HG03060 (cell line): ENCODE results near the gene ADAMTS9.

Experiments
- ATAC-seq: cut with Tn5 transposase; IDR thresholded peaks from one replicate; pipeline ENCODE4 v1.9.1; 2021; ENCODE audit warnings: low read depth, moderate number of reproducible peaks; ENCODE audit not compliant: unreplicated experiment

The ADAMTS9 gene

GRCh38 chr3:64658001-64658400, 29.8 kb downstream of the ADAMTS9 start:
- no peak for ATAC-seq

DNA sequence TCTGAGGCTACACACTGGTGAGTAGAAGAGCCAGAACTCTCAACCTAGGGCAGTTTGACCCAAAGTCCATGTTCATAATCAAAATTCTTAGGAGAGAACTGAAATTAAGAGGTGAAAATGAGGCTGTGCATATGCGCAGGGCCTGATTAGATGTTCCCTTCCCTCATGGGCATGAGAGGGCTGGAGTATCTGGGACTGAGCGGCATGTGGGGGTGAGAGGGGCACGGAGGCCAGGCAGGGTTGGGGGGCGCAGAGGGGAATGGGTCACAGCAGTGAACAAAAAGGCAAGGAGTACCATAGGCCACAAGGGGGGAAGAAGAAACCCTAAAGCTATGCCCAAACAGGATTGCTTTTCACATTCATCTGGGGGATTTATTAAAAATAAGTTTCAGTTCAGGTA, 31.3 kb downstream of the ADAMTS9 start:
- ATAC-seq: no peak

GRCh38 chr3:64655160-64655559, 32.6 kb downstream of the ADAMTS9 start:
- ATAC-seq: no peak

DNA sequence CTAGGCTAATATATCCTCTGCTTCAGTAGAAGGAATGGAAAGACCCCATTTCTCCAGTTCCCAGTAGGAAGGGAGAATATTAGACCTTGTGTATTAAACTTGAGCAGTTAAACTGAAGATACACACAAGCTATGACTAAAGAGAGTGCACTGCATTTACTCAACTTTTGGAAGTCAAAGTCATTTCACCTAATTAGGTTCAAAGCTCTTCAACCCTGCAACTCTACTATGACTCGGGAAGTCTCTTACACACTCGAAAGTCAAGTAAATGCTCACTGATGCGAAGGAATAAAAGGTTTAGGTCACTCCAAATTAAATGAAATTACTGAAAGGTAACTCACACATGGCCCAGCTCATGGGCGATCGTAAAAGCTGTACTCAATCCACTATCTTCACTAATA, 33.8 kb downstream of the ADAMTS9 start:
- ATAC-seq: no peak

GRCh38 chr3:64653101-64653500, 34.7 kb downstream of the ADAMTS9 start:
- ATAC-seq: no peak

DNA sequence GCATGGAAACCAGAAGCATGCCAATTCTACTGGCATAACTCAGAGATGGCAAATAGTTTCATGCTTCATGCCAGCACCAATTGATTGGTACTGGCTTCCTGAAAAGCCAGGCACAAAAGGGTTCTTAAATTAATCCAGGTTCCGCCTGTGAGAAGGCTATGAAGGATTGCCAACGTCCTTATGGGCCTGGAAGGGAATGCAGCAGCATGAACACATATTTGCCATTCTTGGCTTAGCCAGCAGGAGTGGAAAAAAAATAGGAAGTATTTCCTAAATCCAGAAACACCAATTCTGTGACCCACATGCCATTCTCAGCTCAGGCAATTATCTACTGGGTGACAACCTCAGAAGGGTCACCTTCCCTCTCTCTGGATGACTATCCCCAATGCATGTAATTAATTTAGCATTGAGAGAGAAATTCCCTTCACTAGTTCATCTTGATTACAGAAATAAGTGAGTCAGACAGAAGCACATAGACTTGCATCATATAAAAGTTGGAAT, 36.0 kb downstream of the ADAMTS9 start:
- ATAC-seq: no peak

DNA sequence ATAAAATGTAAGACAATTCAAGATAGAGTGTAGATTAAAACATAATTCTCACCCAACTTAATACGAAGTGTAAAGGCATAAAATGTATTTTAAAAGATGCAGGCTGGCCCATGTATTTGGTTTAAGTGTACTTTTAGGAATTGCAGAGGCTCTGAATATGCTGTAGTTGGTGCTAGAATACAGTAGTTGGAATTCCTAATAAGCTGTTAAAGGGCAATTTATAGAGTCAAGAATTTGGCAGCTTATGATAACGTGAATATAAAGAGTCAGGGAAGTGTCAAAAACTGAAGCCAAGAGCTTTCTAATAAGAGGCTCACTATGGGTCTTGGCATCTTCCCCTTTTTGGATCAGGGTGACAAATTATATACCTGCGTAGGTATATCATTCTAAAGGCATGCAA, 36.5 kb downstream of the ADAMTS9 start:
- no peak for ATAC-seq

GRCh38 chr3:64650715-64651114, 37.1 kb downstream of the ADAMTS9 start:
- no peak for ATAC-seq

DNA sequence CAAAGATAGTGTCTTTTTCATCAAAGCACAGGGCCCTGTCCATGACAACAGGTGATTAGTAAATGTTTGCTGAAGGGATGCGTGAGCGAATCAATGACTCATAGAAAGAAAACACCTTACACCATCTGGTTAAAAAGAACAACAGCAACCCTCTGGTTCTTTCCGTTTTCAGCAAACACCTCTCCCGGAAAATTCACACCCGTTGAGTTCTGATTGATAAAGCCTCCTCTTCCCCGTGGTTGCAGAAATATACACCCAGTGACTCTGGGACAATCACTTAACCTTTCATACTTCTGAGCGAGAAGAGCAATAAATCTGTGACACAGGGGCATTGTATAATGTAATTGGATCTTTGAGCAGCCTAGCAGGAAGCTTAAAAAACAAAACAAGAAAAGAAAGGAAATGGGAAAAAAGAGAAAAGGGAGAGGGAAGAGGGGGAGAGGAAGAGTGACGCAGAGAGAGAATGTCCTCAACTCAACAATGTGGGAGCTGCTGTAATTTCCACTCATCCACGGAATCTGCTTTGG, 37.6 kb downstream of the ADAMTS9 start:
- ATAC-seq: no peak

DNA sequence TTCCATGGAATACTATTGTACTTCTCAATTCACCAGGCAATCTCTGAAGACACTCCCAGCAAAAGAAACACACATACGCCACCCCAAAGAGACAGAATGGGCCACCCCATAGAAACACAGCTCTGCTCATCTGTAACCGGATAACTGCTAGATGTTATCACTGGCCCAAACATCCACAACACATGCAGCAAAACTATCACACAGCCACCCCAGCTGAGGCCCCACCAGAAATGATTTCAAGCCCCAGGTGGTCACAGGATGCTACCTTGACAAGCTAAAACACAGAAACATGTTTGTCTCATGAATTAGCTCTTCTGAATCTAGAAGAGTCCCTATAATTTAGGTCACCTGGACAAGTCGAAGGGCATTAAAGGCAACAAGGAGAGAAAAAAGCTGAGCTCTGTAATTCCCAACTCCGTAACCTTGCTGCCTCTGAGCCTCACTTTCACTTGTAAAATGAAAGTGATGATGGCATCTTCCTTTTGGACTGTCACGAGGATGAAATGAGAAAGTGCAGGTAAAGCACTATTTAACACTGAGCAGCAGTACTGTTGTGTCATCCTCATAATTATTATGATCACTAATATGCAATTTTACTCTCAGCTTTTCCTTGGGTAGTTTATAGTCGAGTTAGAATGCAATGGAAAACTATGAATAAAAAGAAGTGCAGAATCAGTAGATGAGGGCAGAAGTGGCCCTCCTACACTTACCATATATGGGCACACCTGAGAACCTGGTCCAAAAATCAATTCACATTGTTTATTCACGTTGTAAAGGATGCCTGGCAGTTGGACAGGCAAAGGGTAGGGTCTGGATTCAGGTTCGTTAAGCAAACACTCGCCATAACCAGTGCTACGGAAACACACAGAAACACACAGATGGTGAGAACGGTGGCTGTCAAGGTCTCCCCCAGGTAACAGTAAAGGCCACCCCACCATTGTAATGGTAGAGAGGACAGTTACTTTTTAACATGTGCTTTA, 38.6 kb downstream of the ADAMTS9 start:
- ATAC-seq: no peak

GRCh38 chr3:64647825-64648224, 40.0 kb downstream of the ADAMTS9 start:
- no peak for ATAC-seq

DNA sequence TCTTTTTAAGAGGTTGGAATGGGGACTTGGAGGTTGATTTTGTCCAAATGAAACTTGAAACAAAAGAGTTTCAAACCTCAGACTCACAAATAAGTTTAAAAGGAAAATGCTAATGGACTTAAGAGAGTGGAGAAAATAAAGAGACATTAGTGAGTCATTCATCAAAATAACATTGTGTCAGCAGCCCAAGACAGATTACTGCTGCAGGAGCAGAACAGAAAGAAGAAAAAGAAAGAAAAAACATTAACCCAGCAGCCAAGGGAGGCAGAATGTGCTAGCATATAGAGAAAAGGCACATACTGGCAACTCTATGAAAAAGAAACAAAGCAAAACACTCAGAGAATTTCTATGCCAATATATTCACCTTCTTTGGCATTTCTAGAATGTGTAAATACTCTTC, 42.6 kb downstream of the ADAMTS9 start:
- ATAC-seq: no peak

DNA sequence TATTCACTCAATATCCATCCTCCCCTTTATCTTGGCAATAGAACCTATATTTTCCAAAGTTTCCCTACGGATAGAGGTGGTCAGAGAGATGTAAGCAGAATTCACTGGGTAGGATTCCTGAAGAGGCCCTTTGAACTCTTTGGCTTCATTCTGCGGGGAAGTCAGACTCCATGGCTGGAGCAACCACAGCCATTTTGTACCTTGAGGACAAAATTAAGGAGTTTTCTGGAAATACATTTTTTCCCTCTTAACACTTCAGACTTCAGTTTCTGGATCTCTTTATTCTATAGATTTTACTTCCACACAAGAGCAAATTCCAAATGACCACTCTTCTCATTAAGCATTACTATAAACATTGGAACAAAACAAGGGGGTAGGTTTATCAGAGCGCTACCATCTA, 43.3 kb downstream of the ADAMTS9 start:
- no peak for ATAC-seq

GRCh38 chr3:64642327-64643151, 45.3 kb downstream of the ADAMTS9 start:
- no peak for ATAC-seq

DNA sequence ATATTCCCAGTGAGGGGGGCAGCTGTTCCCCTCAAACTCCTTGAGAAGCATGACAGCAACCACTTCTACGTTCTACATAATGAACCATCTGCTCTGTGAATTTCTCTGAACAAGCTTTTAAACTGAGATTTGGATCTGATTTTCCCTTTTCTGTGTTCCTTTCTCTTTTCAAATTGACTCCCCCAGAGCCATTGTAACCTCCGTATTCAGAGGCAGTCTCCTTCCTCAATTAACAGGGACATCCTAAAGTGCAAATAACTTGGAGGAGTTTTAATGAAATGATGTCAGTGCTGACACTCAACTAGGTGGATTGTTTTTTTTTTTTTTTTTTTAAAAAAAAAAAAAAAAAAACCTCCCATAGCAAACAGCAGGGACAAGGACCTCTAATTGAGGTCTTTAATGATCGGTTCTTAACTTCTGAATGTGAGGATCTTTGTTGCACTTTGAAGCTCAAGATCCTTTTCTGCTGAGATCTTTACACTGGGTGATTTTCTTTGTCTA, 48.8 kb downstream of the ADAMTS9 start:
- ATAC-seq: no peak

DNA sequence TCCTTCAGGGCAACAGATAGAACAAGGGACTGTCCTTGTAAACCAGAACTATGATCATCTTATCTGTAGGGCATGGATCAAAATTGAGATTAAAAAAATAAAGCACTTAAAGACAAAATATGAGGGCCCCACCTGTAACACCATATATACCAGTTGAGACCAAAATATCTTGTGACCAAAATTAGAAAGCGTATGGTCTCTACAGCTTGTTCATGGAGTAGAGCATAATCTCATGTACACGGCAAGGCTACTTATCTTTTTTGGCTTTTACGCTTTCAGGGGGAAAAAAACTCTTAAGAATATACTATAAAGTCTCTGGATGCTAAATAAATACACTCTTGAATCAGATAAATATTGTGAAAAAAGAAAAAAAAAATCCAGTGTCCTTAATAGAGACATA, 49.3 kb downstream of the ADAMTS9 start:
- no peak for ATAC-seq

DNA sequence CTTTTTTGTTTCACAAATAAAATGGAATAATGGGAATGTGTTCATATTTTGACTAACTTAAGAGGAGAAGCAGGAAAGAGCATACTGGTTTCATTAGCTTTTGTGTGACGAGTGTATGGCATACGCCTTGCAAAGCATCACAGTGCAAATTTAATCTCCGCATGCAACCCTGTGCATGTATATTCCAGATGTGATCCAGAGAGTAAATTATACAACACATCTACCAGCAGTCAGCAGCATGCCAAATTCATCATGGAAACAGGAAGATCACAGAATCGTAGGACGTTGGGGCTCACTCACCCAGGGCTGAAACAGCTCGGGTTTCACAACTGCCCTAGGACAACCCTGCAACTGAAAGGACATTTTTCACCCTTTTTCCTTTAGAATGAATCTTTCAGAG, 53.4 kb downstream of the ADAMTS9 start:
- no peak for ATAC-seq

DNA sequence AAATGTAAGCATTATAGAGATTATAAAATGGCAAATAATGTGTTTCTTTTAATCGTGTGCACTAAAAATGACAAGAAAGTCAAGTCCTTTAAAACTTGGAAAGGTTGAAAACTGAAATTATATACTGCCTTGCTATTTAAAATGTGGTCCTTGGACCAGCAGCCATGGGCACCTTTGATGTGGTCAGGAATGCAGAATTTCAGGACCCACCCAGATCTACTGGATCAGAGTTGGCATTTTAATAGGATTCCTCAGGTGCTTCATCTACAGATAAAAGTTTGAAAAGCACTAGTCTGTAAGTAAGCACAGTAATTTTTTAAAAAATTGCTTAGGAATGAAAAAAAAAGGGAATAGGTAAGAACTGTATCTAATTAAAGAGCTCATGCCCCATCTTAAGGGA, 55.8 kb downstream of the ADAMTS9 start:
- ATAC-seq: no peak

DNA sequence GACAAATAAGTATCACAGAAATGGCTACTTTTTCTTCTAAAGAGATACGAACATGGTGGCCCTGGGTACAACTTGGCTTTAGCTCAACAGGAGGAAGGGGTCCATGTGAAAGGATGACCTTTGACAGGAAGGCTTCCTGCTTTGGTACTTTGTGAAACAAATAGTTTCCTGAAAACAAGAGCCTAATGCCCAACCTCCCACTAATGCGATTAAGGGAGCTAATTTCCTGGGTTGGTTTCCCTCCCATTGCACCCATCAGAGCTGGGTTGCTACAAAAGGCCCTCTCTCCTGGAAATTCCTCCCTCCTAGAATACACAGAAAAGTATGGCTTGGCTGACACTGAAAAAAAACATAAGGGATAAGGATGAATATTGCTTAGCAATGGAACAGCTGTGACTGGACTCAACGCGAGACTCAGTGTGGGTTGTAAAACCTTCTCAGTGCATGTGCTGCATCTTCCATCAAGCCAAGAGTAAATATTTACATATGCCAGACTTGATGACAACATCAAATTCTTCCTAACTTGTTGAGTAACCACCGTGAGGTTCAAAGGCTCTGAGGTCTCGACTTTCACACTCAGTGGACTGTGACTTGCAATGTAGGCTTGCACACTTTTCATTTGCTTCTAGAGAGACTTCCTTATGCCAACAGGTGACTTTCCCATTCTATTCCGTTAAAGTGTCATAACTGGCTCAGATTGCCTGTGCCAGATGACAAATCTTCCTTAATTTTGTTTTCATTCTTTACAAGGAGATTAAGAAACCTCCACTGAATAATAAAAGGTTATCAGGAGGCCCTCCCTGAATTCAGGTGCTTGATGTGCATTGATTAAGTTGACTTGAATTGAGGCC, 60.1 kb downstream of the ADAMTS9 start:
- no peak for ATAC-seq

- ATAC-seq: no peak
Measured at GRCh38 chr3:64627042-64627441, 60.8 kb downstream of the ADAMTS9 start.
